Right atrium auricular region (tissue), 2 donors: ENCODE measurements around the gene NTN1. TPM values are rescaled to one million over a fixed set of nuclear protein-coding genes. Genes with fewer than 3 reads are reported as not detected.

Experiments used
- DNase-seq: peaks from one replicate; pipeline ENCODE4 v3.0.0-alpha.2; 2019; ENCODE audit warnings: low spot score
- H3K27ac ChIP-seq, 2 donors: fragments of 200-600 bp; sonication (generic); 1 replicate in 1 of 2; 2 replicates in 1 of 2; pipeline ENCODE4 v1.5.1; 2016 to 2019
- H3K27me3 ChIP-seq, 2 donors: fragments of 200-600 bp; sonication (generic); one replicate each; pipeline versions ENCODE4 v1.5.1 to v1.6.0; 2017 to 2019
- H3K36me3 ChIP-seq: fragments of 200-600 bp; sonication (generic); one replicate; pipeline ENCODE4 v1.5.1; 2016
- H3K4me1 ChIP-seq, 2 donors: fragments of 200-600 bp; sonication (generic); one replicate each; pipeline versions ENCODE4 v1.5.1 to v1.6.0; 2017 to 2019
- H3K4me3 ChIP-seq, 2 donors: fragments of 200-600 bp; sonication (generic); 1 replicate in 1 of 2; 2 replicates in 1 of 2; pipeline ENCODE4 v1.5.1; 2017 to 2019; ENCODE audit warnings: mild to moderate bottlenecking in 1 of 2, moderate library complexity in 1 of 2
- H3K9me3 ChIP-seq, 2 donors: fragments of 200-600 bp; sonication (generic); one replicate each; pipeline ENCODE4 v1.5.1; 2019
- total RNA-seq, 2 donors: library from RNA; depleted of rRNA; stranded (reverse); fragments of >200 nt; gene quantifications; one replicate each; pipeline ENCODE4 v1.1.0, GENCODE V29; 2016
- TF ChIP-seq, protein P1 (sequence below), 2 donors: fragments of 200-600 bp; sonication (generic); IDR thresholded peaks; one replicate each; pipeline ENCODE4 v1.5.1; 2019; ENCODE audit warnings: antibody characterized with exemption in 2 of 2

Gene NTN1
- total RNA-seq, 2 donors from 2014 or later: 142 to 163 TPM

GRCh38 chr17:9158544-9159452, 137.5 kb downstream of the NTN1 start:
- TF ChIP-seq, protein P1, sequence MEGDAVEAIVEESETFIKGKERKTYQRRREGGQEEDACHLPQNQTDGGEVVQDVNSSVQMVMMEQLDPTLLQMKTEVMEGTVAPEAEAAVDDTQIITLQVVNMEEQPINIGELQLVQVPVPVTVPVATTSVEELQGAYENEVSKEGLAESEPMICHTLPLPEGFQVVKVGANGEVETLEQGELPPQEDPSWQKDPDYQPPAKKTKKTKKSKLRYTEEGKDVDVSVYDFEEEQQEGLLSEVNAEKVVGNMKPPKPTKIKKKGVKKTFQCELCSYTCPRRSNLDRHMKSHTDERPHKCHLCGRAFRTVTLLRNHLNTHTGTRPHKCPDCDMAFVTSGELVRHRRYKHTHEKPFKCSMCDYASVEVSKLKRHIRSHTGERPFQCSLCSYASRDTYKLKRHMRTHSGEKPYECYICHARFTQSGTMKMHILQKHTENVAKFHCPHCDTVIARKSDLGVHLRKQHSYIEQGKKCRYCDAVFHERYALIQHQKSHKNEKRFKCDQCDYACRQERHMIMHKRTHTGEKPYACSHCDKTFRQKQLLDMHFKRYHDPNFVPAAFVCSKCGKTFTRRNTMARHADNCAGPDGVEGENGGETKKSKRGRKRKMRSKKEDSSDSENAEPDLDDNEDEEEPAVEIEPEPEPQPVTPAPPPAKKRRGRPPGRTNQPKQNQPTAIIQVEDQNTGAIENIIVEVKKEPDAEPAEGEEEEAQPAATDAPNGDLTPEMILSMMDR (IDR thresholded peaks at IDR 0.05): no peak
- Histone ChIP-seq H3K9me3 (no peaks in the 10 kb centered on the region), H3K27ac (peak overlapping the region in 1 of 2 donors; percentile 14), H3K4me1 (peaks cover 0 to 12% of the 10 kb centered on the region in 2 donors), H3K4me3 (no peak overlapping the region), H3K36me3 (no peaks in the 10 kb centered on the region), H3K27me3 (no peaks in the 10 kb centered on the region)
- DNase-seq: no peak

DNA sequence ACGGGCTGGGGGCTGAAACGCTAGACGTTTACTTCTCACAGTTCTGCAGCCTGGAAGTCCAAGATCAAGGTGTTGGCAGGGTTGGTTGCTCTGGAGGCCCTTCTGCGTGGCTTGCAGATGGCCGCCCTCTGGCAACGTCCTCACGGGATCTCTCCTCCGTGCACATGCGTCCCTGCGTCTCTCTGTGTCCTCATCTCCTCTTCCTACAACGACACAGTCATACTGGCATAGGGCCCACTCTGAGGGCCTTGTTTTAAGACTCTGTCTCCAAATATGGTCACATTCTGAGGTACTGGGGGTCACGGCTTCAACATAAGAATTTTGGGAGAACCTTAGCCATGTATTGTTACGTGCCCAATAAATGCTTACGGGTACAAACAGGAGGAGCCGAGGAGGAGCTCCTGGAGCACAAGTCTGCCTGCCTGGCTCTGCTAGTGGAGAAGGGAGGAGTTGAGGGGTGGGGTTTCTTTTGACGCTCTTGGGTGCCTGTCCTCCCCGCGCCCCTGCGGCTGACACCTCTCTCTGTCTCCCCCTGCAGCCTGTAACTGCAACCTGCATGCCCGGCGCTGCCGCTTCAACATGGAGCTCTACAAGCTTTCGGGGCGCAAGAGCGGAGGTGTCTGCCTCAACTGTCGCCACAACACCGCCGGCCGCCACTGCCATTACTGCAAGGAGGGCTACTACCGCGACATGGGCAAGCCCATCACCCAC, 141.1 kb downstream of the NTN1 start:
- H3K27ac ChIP-seq: peak overlapping the region in 1 of 2 donors; percentile 14
- H3K36me3 ChIP-seq: no peaks in the 10 kb centered on the region
- no peak overlapping the region for H3K4me3 ChIP-seq
- peaks cover 0 to 17% of the 10 kb centered on the region in 2 donors for H3K4me1 ChIP-seq
- TF ChIP-seq, protein P1 (IDR thresholded peaks at IDR 0.05): peak in 1 of 2 donors; percentile 35
- H3K27me3 ChIP-seq: no peaks in the 10 kb centered on the region
- no peaks in the 10 kb centered on the region for H3K9me3 ChIP-seq
- no peak for DNase-seq

- H3K4me1 ChIP-seq: peaks cover 0 to 5% of the 10 kb centered on the region in 2 donors
- no peaks in the 10 kb centered on the region for H3K36me3 ChIP-seq
- DNase-seq: no peak
- no peaks in the 10 kb centered on the region for H3K27me3 ChIP-seq
- TF ChIP-seq, protein P1 (IDR thresholded peaks at IDR 0.05): no peak
- H3K9me3 ChIP-seq: no peaks in the 10 kb centered on the region
- H3K4me3 ChIP-seq: no peak overlapping the region
- H3K27ac ChIP-seq: no peak overlapping the region
Measured at GRCh38 chr17:9166788-9167187, 145.5 kb downstream of the NTN1 start.

DNA sequence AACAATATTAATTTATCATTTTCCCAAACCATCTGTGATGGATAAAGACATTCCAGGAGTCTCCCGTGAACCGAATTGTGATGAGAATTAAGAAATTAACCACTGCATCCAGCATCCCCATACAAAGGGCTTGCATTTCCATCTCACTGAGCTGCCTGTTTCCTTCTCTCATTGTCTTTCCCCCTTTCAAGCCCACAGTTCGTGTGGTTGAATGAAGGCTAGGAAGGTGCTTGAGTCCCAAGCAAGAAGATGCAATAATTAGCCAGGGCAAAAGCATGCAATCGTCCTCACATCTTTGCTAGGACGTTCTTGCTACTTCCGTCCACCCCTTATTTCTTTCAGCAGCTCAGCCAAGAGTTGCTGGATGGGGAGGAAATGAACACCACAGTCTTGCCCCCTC, 146.1 kb downstream of the NTN1 start:
- Histone ChIP-seq H3K4me3 (no peak overlapping the region), H3K27me3 (no peaks in the 10 kb centered on the region), H3K27ac (no peak overlapping the region), H3K36me3 (no peaks in the 10 kb centered on the region), H3K9me3 (no peaks in the 10 kb centered on the region), H3K4me1 (peaks cover 0 to 5% of the 10 kb centered on the region in 2 donors)
- DNase-seq: no peak
- TF ChIP-seq, protein P1 (IDR thresholded peaks at IDR 0.05): no peak

GRCh38 chr17:9169116-9169515, 147.8 kb downstream of the NTN1 start:
- Histone ChIP-seq H3K27me3 (no peaks in the 10 kb centered on the region), H3K27ac (no peak overlapping the region), H3K36me3 (no peaks in the 10 kb centered on the region), H3K4me1 (peaks cover 0 to 11% of the 10 kb centered on the region in 2 donors), H3K9me3 (no peaks in the 10 kb centered on the region), H3K4me3 (no peak overlapping the region)
- TF ChIP-seq, protein P1 (IDR thresholded peaks at IDR 0.05): no peak
- no peak for DNase-seq
